A172 (cell line): Measurements from ENCODE around the gene FBXO31. TPM values are rescaled to one million over a fixed set of nuclear protein-coding genes. Genes with fewer than 3 reads are reported as not detected.
"Not testable (repeated sequence)": the region's sequence is repeated elsewhere in the genome, so short reads cannot be mapped to it uniquely, and the experiment has no call there.

ENCODE experiments used
- DNase-seq: peaks from one replicate; pipeline ENCODE4 v3.0.0-alpha.2; 2015; ENCODE audit warnings: low spot score
- total RNA-seq: library from RNA; depleted of rRNA; stranded (reverse); fragments of >200 nt; shearing (Covaris generic); gene quantifications from 2 replicates; pipeline ENCODE4 v1.2.3, GENCODE V29; 2014

The FBXO31 gene
- total RNA-seq, 1 experiment from 2014 or later, result 18.4 TPM

DNA sequence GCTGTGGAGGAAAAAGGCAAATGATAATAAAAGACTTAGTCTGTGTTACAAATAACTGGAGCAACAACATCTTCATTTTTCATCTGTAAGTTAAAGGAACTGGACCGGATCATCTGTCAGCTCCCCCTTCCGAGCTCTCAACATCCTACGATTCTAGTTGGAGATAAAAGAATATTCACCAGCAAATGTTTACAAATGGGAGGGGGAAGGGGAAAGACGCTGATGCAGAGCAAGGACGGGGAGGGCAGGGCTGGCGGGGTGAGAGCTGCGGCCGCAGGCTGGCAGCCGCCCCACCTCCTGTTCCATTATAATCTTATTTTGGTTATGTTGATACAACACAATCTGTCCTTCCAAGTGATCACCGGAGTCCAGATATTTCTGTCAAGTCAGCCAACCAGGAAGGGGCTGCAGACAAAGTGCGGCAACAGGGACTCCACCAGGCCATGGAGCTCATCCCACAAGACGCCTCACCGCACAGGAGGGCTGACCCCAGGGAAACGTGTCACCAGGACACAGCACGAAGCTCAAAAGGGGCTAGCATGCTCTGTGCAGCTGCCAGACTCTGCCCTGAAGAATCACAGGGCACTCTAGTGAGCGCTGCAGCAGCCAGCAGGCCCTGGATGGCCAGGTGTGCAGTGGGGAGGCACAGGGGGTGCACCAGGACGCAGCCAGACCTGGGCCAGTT lies 19.7 kb downstream of the FBXO31 start:
- DNase-seq, result no peak

DNA sequence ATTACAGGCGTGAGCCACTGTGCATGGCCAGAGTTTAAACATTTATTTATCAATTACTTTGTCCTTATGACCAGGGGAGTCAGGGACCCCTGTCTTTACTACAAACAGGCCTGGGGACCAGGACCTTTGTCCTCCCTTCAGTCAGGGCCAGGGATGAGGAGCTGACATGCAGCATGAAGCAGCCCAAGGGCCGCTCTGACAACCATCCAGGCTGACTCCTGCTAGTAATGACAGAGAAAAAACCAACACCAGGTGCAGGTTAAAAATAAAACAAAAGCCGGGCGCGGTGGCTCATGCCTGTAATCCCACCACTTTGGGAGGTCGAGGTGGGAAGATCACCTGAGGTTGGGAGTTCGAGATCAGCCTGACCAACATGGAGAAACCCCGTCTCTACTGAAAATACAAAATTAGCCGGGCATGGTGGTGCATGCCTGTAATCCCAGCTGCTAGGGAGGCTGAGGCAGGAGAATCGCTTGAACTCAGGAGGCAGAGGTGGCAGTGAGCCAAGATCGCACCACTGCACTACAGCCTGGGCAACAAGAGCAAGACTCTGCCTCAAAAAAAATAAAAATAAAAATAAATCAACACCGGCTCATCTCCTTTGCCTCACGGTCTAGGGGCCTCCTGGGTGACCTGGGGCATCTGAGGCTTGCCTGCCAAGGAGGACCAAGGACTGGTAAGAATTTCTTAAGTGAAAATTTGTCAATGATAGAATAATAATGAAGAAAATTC lies 20.6 kb downstream of the FBXO31 start:
- not testable (repeated sequence) for DNase-seq

DNA sequence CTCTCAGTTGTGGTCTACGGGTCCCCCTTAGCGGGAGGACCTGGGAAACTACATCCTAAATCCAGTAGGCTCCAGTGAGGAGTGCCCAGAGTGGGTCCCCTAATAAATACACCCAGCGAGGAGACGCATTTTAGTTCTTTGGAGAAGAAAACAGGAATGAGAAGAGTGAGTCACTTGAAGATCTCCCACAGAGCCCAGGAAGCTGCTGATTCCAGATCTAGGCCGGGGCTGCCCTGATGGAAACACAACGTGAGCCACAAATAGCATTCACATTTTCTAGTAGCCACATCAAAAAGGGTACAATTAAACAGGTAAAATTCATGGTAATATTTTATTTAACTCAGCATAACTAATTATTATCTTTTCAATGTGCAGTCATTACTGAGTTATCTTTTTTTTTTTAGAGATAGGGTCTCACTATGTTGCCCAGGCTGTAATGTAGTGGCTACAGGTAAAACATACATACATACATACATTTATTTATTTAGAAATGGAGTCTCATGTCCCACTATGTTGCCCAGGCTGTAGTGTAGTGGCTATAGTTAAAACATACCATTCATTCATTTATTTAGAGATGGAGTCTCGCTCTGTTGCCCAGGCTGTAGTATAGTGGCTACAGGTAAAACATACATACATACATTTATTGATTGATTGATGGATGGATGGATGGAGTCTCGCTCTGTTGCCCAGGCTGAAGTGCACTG lies 21.5 kb downstream of the FBXO31 start:
- DNase-seq, result no peak

GRCh38 chr16:87360862-87361610 lies 22.5 kb downstream of the FBXO31 start:
- no peak for DNase-seq

DNA sequence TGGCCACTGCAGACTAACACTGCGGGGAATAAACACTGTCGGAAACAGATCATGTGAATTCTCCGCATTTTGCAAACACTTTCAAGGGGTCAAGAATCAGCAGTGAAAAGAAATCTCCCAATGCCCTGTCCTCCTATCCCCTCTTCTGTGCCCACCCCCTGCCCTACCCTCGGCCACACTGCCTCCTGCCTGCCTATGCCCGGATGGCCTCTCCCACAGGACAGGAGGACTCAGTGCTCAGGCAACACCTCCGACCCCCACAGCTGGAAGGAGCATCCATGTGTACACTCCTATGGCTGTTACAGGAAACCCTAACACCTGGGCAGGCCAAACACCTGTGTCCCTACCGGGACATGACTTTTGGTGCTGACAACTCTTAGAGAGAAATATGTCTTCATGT lies 24.5 kb downstream of the FBXO31 start:
- DNase-seq, result no peak

GRCh38 chr16:87358696-87359095 lies 24.9 kb downstream of the FBXO31 start:
- no peak for DNase-seq

DNA sequence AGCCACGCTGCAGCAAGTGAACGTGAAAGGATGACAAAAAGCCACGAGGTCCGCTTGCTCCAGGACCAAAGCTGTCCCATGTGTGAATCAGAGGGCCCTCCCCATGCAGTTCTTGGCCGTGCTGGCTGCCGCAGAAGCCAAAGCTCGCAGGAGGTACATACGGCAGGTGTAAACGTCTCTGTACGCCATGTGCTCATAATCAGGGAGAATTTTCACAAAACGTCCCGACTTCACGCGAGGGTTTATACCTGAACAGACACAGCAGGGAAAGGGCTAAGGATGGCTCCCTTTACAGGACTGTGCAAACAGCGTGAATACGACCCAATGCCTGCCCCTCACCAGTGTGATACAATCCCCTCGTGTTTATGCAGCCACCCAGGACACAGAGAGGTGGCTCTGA lies 25.3 kb downstream of the FBXO31 start:
- DNase-seq, result no peak

- no peak for DNase-seq
Measured at GRCh38 chr16:87356491-87356853, 27.1 kb downstream of the FBXO31 start.

GRCh38 chr16:87353613-87354012 lies 30.0 kb downstream of the FBXO31 start:
- DNase-seq, result no peak

DNA sequence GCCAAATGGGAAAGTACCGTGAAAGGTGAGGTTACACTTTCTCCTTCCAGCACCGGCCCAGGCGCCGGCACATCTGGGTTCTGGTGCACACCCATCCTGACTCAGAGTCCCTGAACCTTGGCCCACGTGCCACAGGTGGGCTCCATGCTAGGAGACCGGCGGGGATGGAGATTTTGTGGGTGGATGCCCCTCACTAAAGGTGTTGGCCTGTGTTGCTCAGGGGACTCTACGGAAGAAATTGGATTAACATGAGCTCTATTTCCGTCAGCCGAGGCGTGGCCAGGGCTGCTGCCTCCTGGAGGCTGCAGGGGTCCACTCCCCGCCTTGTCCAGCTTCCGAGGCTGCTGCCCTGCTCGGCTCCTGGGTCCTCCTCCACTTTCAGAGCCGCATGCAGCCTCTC lies 30.8 kb downstream of the FBXO31 start:
- DNase-seq, result no peak

- DNase-seq, result no peak
Measured at GRCh38 chr16:87351320-87351698, 32.3 kb downstream of the FBXO31 start.

DNA sequence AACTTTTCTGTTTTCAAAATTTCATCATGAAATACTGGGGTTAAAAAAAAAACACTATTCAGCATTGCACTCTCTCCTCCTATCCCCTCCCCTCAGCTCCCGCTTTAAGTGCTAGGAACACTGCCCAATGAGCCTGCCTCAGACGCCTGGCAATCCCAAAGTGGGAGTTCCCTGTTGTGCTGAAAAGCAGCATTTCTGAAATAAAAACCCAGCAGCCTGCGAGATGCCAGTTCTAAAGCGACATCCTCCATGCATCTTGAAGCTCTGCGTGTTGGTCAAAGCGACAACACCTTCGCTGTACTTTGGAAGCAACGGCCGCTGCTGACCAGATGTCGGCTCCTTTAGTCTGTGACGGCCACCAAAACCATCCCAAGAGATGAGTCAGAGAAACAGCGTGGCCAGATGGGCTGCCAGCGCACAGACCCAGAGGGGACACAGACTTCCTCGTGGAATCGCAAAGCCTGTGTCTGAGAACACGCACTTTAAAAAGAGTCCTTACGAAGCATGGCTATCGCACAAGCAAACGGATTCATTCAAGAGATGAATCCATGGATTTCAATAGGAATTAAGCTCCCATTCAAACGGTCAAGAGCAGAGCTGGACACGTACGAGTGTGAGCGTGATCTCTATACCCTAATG lies 32.8 kb downstream of the FBXO31 start:
- no peak for DNase-seq

GRCh38 chr16:87350031-87350430 lies 33.5 kb downstream of the FBXO31 start:
- no peak for DNase-seq

- no peak for DNase-seq
Measured at GRCh38 chr16:87348616-87349157, 34.9 kb downstream of the FBXO31 start.

DNA sequence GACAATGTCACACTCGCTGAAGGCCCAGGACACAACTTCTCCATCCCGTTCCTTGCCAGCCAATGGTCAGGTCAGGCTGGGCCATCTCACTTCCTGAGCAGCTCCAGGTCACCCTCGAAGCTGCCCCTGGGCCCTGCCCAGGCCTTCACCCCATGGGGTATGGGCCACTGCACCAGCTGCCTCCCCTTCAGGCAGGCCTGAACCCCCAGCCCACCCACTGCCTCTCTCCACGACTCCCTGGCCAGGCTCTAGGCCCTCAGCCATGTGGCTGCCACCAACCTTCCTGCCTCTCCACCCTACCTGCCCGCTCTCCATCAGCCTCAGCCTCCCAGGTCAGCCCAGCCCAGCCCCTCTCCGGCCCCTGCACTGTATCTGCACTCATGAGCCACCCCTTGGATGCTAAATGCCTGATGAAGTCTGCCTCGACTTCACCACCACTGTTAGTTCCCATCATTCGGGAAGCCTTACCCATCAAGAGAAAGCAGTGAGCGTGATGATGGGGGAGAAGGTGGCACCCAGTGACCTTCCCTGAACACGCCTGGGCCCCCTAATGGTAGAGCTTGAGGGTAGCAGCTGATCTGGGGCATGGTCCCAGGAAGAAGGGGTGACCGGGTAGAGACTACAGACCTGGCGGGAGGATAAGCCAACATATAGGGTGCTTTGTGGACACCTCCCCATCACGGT lies 35.5 kb downstream of the FBXO31 start:
- DNase-seq, result no peak

- no peak for DNase-seq
Measured at GRCh38 chr16:87346517-87347060, 37.0 kb downstream of the FBXO31 start.

- no peak for DNase-seq
Measured at GRCh38 chr16:87345726-87346424, 37.7 kb downstream of the FBXO31 start.

GRCh38 chr16:87344931-87345631 lies 38.5 kb downstream of the FBXO31 start:
- DNase-seq, result no peak
